HTERT RPE-1 (cell line): ENCODE measurements around the gene DUSP5.

Experiments used
- in situ Hi-C: fragments of 300-500 bp; cut with MboI; formaldehyde crosslinking; loops from 4 replicates; pipeline ENCODE4 v1.14.3; 2020; ENCODE audit warnings: low sequenced_read_pairs

DUSP5 gene

GRCh38 chr10:110479710-110480109 is 18.0 kb upstream of the DUSP5 start:
- in situ Hi-C loops = no loop called here

- in situ Hi-C loops = no loop called here
Observed at GRCh38 chr10:110480387-110480786, 17.3 kb upstream of the DUSP5 start.

DNA sequence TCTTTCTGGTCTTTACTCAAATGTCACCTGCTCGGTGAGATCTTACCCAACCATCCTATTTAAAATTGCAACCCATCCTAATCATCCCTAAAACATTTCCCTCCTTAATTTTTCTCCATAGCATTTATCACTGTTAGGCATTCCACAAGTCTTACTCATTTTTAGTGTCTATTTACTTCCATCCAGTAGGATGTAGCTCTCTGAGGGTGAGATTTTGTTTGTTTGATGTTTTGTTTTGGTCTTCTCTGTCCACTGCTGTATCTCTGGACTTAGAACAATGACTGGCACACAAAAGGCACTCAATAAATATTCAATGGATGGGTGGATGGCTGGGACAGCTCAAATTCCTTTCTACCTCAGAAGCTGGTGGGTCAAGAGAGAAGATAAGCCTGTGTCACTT is 15.8 kb upstream of the DUSP5 start:
- in situ Hi-C loops = no loop called here

- in situ Hi-C loops = no loop called here
Observed at GRCh38 chr10:110483633-110484032, 14.1 kb upstream of the DUSP5 start.

DNA sequence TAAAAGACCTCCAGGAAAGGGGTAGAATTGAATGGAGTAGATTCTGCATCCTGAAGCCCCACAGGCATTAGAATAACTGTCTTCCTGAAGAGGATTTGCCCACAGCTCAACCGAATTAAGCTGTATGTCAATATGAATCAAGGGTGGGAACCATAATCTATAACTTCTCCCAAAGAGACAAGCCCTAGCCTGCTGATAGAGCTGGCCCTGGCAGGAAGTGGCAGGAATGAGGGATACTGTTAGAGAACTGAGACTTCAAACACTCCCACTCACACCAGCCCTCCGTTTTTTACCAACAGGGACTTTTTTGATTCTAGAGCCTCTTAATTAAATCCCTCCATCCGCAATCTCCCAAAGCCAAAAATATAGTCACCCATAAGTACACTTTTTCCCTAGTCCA is 12.2 kb upstream of the DUSP5 start:
- in situ Hi-C loops = no loop called here

GRCh38 chr10:110486680-110487410 is 10.9 kb upstream of the DUSP5 start:
- in situ Hi-C loops = no loop called here

DNA sequence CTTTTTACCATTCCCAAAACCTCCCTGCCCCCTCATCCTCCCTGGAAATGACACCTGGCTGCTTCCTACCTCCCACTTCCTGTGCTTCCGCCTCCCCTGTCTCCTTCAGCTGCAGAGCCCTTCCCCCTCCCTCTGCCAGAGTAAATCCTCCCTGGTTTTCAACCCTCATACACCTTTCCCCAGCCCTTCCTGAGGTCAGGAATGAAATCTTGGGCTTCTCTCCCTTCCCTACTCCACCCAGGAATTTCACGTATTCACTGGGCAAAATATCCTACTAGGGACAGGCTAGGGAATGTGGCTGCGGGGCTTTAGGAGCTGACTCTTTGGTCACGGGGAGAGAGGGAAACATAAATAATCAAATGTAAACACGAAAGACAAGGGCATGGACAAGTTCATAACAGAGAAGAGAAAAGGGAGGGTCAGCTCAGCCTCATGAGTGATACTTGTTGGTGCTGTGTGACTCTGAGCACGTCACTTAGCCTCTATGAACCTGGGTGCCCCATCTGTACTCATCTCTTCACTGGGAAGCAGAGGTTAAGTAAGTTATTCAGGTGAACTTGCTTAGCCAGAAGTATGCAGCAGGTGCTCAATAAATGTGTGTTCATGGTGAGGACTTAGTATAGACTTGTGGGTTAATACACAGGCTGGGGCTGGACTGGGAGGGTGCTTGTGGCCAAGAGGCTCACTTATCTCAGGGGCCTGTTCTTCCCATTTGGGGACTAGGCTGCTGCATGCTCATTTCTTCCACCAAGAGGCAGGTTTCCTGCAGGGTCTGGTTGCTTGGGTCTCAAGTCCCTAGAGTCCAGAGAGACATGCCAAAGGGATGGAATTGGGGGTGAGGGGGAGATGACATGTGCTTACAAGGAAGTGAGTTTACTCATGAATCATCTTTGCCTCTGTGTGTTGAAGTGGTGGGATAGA is 10.0 kb upstream of the DUSP5 start:
- in situ Hi-C loops = no loop called here

- in situ Hi-C loops = no loop called here
Observed at GRCh38 chr10:110488332-110488681, 9.4 kb upstream of the DUSP5 start.

- in situ Hi-C loops = no loop called here
Observed at GRCh38 chr10:110488940-110489339, 8.8 kb upstream of the DUSP5 start.

- in situ Hi-C loops = no loop called here
Observed at GRCh38 chr10:110490640-110491039, 7.1 kb upstream of the DUSP5 start.

GRCh38 chr10:110491346-110491745 is 6.4 kb upstream of the DUSP5 start:
- in situ Hi-C loops = no loop called here

DNA sequence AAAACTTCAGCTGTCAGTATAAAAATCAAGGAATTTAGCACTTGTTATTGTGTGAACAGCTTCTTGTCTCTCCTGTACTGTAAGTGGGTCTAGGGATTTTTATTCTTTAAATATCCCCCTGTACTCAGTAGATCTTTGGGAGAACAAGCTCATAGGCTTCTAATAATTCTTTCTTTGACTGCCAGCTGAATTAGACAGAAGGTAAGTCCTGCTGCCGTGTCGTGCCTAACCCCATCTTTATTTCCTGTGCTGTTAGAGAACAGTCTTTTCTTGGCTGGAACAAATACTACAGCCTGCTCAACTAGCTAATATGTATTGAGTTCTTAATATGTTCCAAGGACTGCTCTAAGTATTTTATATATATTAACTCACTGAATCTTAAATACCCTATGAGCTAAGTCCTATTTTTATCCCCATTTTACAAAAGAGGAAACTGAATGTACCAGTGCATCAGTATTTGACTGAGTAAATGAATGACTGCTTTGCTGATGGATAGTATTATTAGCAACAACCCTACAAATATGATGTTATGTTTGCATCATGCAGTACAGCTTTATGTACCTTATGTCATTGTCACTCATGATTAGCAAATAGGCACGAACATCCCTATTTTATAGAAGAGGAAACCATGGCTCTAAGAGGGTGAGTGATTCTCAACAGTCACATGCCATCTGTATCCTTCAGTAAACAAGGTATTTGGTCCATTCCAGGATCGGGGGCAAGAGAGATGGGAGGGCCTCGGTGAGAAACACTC is 5.5 kb upstream of the DUSP5 start:
- in situ Hi-C loops = no loop called here

GRCh38 chr10:110493832-110494426 is 3.8 kb upstream of the DUSP5 start:
- in situ Hi-C loops = no loop called here

- in situ Hi-C loops = no loop called here
Observed at GRCh38 chr10:110494532-110494931, 3.2 kb upstream of the DUSP5 start.

DNA sequence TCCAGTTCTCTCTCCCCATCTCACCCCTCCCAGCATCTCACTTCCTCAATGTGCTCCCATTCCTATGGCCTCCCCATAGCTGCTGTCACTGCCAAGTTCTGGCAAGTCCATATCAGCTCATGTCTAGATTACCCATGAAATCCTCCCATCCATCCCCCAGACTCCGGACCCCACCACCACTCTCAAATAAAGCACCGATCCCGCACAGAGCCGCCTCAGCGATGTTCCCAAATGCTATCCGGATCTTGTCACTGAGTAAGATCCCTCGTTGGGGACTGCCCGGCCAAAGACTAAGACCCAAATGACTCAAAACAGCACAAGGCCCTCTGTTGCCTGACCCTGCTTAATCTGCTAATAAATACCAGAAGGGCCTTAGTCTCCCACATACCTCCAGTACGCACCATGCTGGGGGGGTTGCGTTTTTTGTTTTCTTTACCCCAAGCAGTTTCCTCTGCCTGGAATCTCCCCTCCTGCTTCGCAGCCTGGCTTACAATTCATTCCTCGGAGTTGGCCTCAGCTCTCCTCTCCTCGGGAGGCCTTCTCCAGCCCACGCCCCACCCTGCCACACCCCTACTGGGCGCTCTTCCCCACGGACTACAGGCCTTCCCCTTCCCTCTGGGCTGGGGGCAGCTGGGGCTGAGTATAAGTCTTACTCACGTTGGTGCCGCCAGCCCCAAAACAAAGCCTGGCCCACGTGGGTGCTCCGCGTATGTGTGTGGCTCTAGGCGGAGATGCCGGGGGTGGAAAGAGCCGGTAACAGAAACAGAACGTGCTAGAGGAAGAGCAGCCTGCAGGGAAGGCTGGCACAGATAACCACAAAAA is 1.8 kb upstream of the DUSP5 start:
- in situ Hi-C loops = no loop called here

- in situ Hi-C loops = no loop called here
Observed at GRCh38 chr10:110496553-110497437, 912 bp upstream of the DUSP5 start.

GRCh38 chr10:110498087-110498981 is 627 bp downstream of the DUSP5 start:
- in situ Hi-C loops = no loop called here
